HepG2 (cell line): Measurements from ENCODE around the gene ELP2. TPM values are rescaled to one million over a fixed set of nuclear protein-coding genes. Genes with fewer than 3 reads are reported as not detected.
A peak's percentile ranks its signal among the peaks of the same experiment; 100 is the strongest.

Experiments
- ATAC-seq: fragments of 200-7000 bp; cut with Tn5 transposase; 3 replicates; pipeline ENCODE4 v1.9.1; 2020; ENCODE audit warnings: mild to moderate bottlenecking, moderate library complexity
- BruUV-seq: library from RNA; stranded (reverse); fragments of 400-500 nt; replicated peaks from 2 replicates; lab custom pipeline; 2021; lab: Mats Ljungman, UMichigan
- CTCF ChIA-PET: fragments of 300-600 bp; formaldehyde crosslinking; extraction: SDS; loops from one replicate; lab custom pipeline; 2021; ENCODE audit warnings: low total read pairs, inconsistent platforms, low intra/inter-chr PET ratio; lab: Yijun Ruan, JAX
- POLR2A ChIA-PET: fragments of 350-600 bp; sonication (Branson Sonifier 250); formaldehyde crosslinking; loops from one replicate; lab custom pipeline; 2020; ENCODE audit warnings: antibody characterized with exemption, inconsistent platforms; lab: Yijun Ruan, JAX
- DNase-seq: peaks from one replicate; pipeline ENCODE4 v3.0.0-alpha.2; 2015; ENCODE audit warnings: low spot score
- FAIRE-seq: peaks from 3 replicates; lab custom pipeline; 2011; peaks lifted over from hg19 to GRCh38; lab: Jason Lieb, UNC
- H2AFZ ChIP-seq: one replicate; pipeline ENCODE4 v1.6.1; 2011; ENCODE audit warnings: low read length, inconsistent platforms
- H3K27ac ChIP-seq: fragments of 300-600 bp; 3 replicates; pipeline ENCODE4 v1.8.0; 2011; ENCODE audit warnings: mixed run types, mild to moderate bottlenecking, mixed read lengths, low read length, inconsistent platforms; ENCODE audit not compliant: insufficient read depth; ENCODE audit errors: extremely low read length
- H3K27me3 ChIP-seq, 2 experiments: fragments of 200-600 bp in 1 of 2; 2 replicates in 1 of 2; 3 replicates in 1 of 2; pipeline versions ENCODE4 v1.6.0 to v1.8.0; 2011; ENCODE audit warnings: low read length in 2 of 2, mild to moderate bottlenecking in 2 of 2, moderate library complexity in 2 of 2, inconsistent platforms in 1 of 2; ENCODE audit not compliant: insufficient read depth in 2 of 2, control insufficient read depth in 1 of 2
- H3K36me3 ChIP-seq, 2 experiments: fragments of 200-600 bp in 1 of 2; replicated peaks in 1 of 2; 2 replicates in 1 of 2; 3 replicates in 1 of 2; pipeline versions ENCODE4 v1.5.1 to v1.8.0; 2011; ENCODE audit warnings: low read length in 2 of 2, inconsistent platforms in 1 of 2; ENCODE audit not compliant: insufficient read depth in 2 of 2, control insufficient read depth in 1 of 2
- H3K4me1 ChIP-seq: 2 replicates; pipeline ENCODE4 v1.5.1; 2012; ENCODE audit warnings: low read length, inconsistent platforms; ENCODE audit not compliant: insufficient read depth
- H3K4me2 ChIP-seq: 2 replicates; pipeline ENCODE4 v1.6.0; 2011; ENCODE audit warnings: low read depth, low read length, inconsistent platforms
- H3K4me3 ChIP-seq, 3 experiments: fragments of 200-600 bp in 1 of 3; sonication (generic), shearing (Covaris generic) in 1 of 3; replicated peaks in 1 of 3; 2 replicates each; pipeline ENCODE4 v1.5.1; 2011 to 2016; ENCODE audit warnings: low read length in 3 of 3, inconsistent platforms in 2 of 3, low read depth in 2 of 3, mild to moderate bottlenecking in 2 of 3, control low read depth in 1 of 3, mixed read lengths in 1 of 3; ENCODE audit not compliant: insufficient read depth in 1 of 3
- H3K79me2 ChIP-seq: one replicate; pipeline ENCODE4 v1.6.1; 2011; ENCODE audit warnings: low read length, inconsistent platforms; ENCODE audit not compliant: insufficient read depth
- H3K9ac ChIP-seq: 2 replicates; pipeline ENCODE4 v1.6.0; 2011; ENCODE audit warnings: mild to moderate bottlenecking, low read depth, low read length, inconsistent platforms; ENCODE audit not compliant: insufficient read depth
- H3K9me3 ChIP-seq: 2 replicates; pipeline ENCODE4 v1.5.1; 2012; ENCODE audit warnings: mild to moderate bottlenecking, low read length
- H4K20me1 ChIP-seq: 2 replicates; pipeline ENCODE4 v1.6.0; 2011; ENCODE audit warnings: inconsistent platforms, mild to moderate bottlenecking, low read length, moderate library complexity; ENCODE audit not compliant: insufficient read depth
- AKNA ChIP-seq: sonication (generic); formaldehyde crosslinking; IDR thresholded peaks from 2 replicates; pipeline ENCODE4 v1.4.0; 2020; ENCODE audit warnings: missing genetic modification reagents, borderline replicate concordance
- ATF7-NPFF ChIP-seq: sonication (generic); formaldehyde crosslinking; IDR thresholded peaks from 2 replicates; pipeline ENCODE4 v1.8.1; 2023; ENCODE audit warnings: mild to moderate bottlenecking, low read depth, missing genetic modification reagents, moderate library complexity
- GATAD1 ChIP-seq: IDR thresholded peaks from 2 replicates; pipeline ENCODE4 v1.6.1; 2016; ENCODE audit warnings: missing genetic modification reagents, missing compliant biosample characterization
- GZF1 ChIP-seq: sonication (generic); formaldehyde crosslinking; IDR thresholded peaks from 2 replicates; pipeline ENCODE4 v1.5.1; 2020; ENCODE audit warnings: mild to moderate bottlenecking, missing genetic modification reagents
- MXI1 ChIP-seq: IDR thresholded peaks from 3 replicates; pipeline ENCODE4 v1.6.1; 2012; ENCODE audit warnings: low read depth, low read length, inconsistent platforms, borderline replicate concordance
- NFE2L1 ChIP-seq: sonication (generic); formaldehyde crosslinking; IDR thresholded peaks from 2 replicates; pipeline ENCODE4 v1.4.0; 2020; ENCODE audit warnings: missing genetic modification reagents, mild to moderate bottlenecking, borderline replicate concordance
- PCBP1 ChIP-seq: fragments of 200-400 bp; formaldehyde crosslinking; IDR thresholded peaks from 2 replicates; pipeline ENCODE4 v1.6.1; 2017; ENCODE audit warnings: mild to moderate bottlenecking, low read depth, low read length, borderline replicate concordance
- PRPF4 ChIP-seq: fragments of 200-400 bp; formaldehyde crosslinking; IDR thresholded peaks from 2 replicates; pipeline ENCODE4 v1.6.1; 2016; ENCODE audit warnings: low read length, low read depth; ENCODE audit not compliant: poor library complexity, severe bottlenecking
- SOX13 ChIP-seq, 3 experiments: fragments of 450-650 bp in 1 of 3; sonication (generic) in 1 of 3; formaldehyde crosslinking in 1 of 3; IDR thresholded peaks in 2 of 3; conservative IDR thresholded peaks in 1 of 3; 2 replicates each; pipeline versions ENCODE4 v1.5.0 to v1.6.1; 2016 to 2020; ENCODE audit warnings: antibody characterized with exemption in 1 of 3, mild to moderate bottlenecking in 1 of 3, missing compliant biosample characterization in 1 of 3, missing genetic modification reagents in 1 of 3, moderate library complexity in 1 of 3
- TFAP4 ChIP-seq: sonication (generic); IDR thresholded peaks from 2 replicates; pipeline ENCODE4 v1.6.1; 2016; ENCODE audit warnings: low read depth, borderline replicate concordance
- THAP11 ChIP-seq: IDR thresholded peaks from 2 replicates; pipeline ENCODE4 v1.6.1; 2016; ENCODE audit warnings: missing biosample characterization, missing genetic modification reagents
- ZNF136 ChIP-seq: sonication (generic); formaldehyde crosslinking; IDR thresholded peaks from 2 replicates; pipeline ENCODE4 v1.8.1; 2022; ENCODE audit warnings: low read depth, mild to moderate bottlenecking, moderate library complexity, missing genetic modification reagents
- ZNF550 ChIP-seq: sonication (generic); formaldehyde crosslinking; IDR thresholded peaks from 2 replicates; pipeline ENCODE4 v1.4.0; 2020; ENCODE audit warnings: mild to moderate bottlenecking, missing genetic modification reagents, borderline replicate concordance
- ZNF557 ChIP-seq: sonication (generic); formaldehyde crosslinking; IDR thresholded peaks from 2 replicates; pipeline ENCODE4 v1.4.0; 2020; ENCODE audit warnings: missing genetic modification reagents
- ZNF607 ChIP-seq: sonication (generic); formaldehyde crosslinking; IDR thresholded peaks from 2 replicates; pipeline ENCODE4 v1.5.1; 2020; ENCODE audit warnings: missing genetic modification reagents, mild to moderate bottlenecking, borderline replicate concordance
- ZNF788 ChIP-seq: sonication (generic); formaldehyde crosslinking; IDR thresholded peaks from 2 replicates; pipeline ENCODE4 v1.5.0; 2020; ENCODE audit warnings: mild to moderate bottlenecking, missing genetic modification reagents, borderline replicate concordance
- in situ Hi-C: cut with HindIII; loops from 2 replicates; pipeline ENCODE4 v1.10.0; 2017; ENCODE audit warnings: low pct_unique_long_range_greater_than_20kb; ENCODE audit not compliant: extremely low pct_ligation_motif_present
- intact Hi-C: fragments of 100-400 bp; cut with micrococcal nuclease; formaldehyde crosslinking; loops from one replicate; pipeline ENCODE4 v1.10.0; 2022; ENCODE audit not compliant: unreplicated experiment
- polyA plus RNA-seq, 8 experiments: library from polyadenylated mRNA; depleted of rRNA in 3 of 8; stranded (reverse) in 7 of 8; unstranded in 1 of 8; fragments of >200 nt; fragmentation: Illumina TruSeq in 4 of 8; extraction: Trizol in 4 of 8; gene quantifications; 2 replicates each; pipeline versions ENCODE4 v1.2.1 to v1.2.3, GENCODE V29; 2011 to 2016; ENCODE audit warnings: low read depth in 4 of 8, missing spikeins in 1 of 8, mixed read lengths in 1 of 8; ENCODE audit not compliant: insufficient read depth in 1 of 8
- total RNA-seq, 5 experiments: library from RNA; depleted of rRNA; stranded (reverse); fragments of >200 nt; fragmentation: Illumina TruSeq; extraction: Trizol; gene quantifications; 2 replicates each; pipeline ENCODE4 v1.2.3, GENCODE V29; 2016; ENCODE audit warnings: low read depth in 1 of 5

ELP2 gene
- total and polyA plus RNA-seq, 2 of the 13 experiments (the other 11 are each of a cell fraction or from before 2014, with no cell fraction given): 98.7 to 100 TPM

- peaks cover 5% of the 10 kb centered on the region; the same call in 1 of the 2 replicates for H3K4me1 ChIP-seq
- POLR2A ChIA-PET: interaction anchor here (1.3 kb wide), 1 partner anchor 12 kb away, joined by 3 read pairs; no protein-coding TSS in a partner anchor
- peak; percentile 33 for ATAC-seq
- H4K20me1 ChIP-seq: no peaks in the 10 kb centered on the region
- H3K4me3 ChIP-seq: no peak overlapping the region
- no peak for FAIRE-seq
- no peaks in the 10 kb centered on the region for H3K27me3 ChIP-seq
- CTCF ChIA-PET: no interaction called here
- H3K9me3 ChIP-seq: no peaks in the 10 kb centered on the region
- DNase-seq: no peak
- no peak overlapping the region for H3K27ac ChIP-seq
- H3K36me3 ChIP-seq: peaks cover 3 to 17% of the 10 kb centered on the region in 2 experiments; a peak in 1 of 5 replicates
- intact Hi-C loops: no loop called here
- TF ChIP-seq TFAP4 (no peak), ZNF607 (CRISPR knock-in tag) (no peak), MXI1 (no peak), NFE2L1 (no peak), ATF7-NPFF (CRISPR knock-in tag) (no peak), GZF1 (no peak), ZNF557 (CRISPR knock-in tag) (no peak), ZNF136 (CRISPR knock-in tag) (no peak), GATAD1 (no peak), PRPF4 (no peak), AKNA (CRISPR knock-in tag) (no peak), THAP11 (CRISPR knock-in tag) (no peak), SOX13 (IDR thresholded peaks at IDR 0.05) (no peak), SOX13 (CRISPR knock-in tag; conservative IDR thresholded peaks at IDR 0.05 in 1 of 2, IDR thresholded peaks at IDR 0.05 in 1 of 2) (no peak), ZNF788 (no peak), ZNF550 (CRISPR knock-in tag) (no peak), PCBP1 (no peak)
- no peaks in the 10 kb centered on the region for H3K79me2 ChIP-seq
- no peak overlapping the region for H3K4me2 ChIP-seq
- H3K9ac ChIP-seq: no peak overlapping the region
- BruUV-seq: no TSS peak
- no peak overlapping the region for H2AFZ ChIP-seq
- in situ Hi-C loops: no loop called here
Measured at GRCh38 chr18:36200354-36200771, 70.7 kb downstream of the ELP2 start.
